Stimulated activated naive CD4-positive, alpha-beta T cell (primary cell): Measurements from ENCODE around the gene TH.
A peak's percentile ranks its signal among the peaks of the same experiment; 100 is the strongest.

Experiments used
- DNase-seq, 6 experiments: peaks; one replicate each; lab custom pipeline; 2025; lab: John Stamatoyannopoulos, UW

Gene TH

DNA sequence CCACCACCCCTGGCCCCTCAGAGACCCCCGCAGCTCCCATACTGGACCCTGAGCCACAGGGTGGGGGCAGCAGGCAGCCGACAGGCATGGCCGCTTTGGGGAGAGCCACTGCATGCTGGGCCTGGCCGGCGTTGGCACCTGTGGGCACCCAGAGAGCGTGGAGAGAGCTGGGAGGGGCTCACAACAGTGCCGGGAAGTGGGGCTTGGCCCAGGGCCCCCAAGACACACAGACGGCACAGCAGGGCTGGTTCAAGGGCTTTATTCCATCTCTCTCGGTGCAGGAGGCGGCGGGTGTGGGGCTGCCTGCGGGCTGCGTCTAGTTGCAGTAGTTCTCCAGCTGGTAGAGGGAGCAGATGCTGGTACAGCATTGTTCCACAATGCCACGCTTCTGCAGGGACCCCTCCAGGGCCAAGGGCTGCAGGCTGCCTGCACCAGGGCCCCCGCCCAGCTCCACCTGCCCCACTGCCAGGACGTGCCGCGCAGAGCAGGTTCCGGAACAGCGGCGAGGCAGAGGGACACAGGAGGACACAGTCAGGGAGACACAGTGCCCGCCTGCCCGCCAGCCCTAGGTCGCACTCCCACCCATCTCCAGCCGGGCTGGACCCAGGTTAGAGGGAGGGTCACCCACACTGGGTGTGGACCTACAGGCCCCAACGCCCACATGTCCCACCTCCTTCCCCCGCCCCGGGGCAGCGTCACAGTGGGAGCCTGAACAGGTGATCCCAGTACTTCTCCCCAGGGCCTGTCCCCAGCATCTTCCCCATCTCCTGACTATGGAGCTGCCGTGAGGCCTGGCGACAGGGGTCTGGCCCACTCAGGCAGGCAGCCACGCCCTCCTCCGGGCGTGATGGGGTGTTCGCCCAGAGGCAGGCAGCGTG is 11.8 kb downstream of the TH start:
- no peak for DNase-seq

DNA sequence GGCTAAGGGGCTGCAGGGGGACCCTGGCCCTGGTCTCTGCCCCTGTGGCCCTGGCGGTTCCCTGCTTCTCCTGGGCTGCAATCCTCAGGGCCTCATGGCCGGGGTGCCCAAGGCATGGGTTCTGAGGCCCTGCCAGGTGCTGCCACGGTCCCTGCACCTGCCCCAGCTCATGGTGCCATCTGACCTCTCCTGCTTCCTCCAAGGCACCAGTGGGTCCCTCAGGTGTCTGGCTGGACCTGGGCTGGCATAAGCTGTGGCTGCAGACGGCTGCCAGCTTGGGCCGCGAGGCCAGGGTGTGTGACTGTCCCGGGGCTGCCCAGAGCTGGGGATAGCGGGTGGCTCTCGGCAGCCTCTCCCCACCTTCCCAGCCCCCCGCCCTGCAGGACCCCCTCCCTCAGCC is 12.6 kb downstream of the TH start:
- no peak for DNase-seq

DNA sequence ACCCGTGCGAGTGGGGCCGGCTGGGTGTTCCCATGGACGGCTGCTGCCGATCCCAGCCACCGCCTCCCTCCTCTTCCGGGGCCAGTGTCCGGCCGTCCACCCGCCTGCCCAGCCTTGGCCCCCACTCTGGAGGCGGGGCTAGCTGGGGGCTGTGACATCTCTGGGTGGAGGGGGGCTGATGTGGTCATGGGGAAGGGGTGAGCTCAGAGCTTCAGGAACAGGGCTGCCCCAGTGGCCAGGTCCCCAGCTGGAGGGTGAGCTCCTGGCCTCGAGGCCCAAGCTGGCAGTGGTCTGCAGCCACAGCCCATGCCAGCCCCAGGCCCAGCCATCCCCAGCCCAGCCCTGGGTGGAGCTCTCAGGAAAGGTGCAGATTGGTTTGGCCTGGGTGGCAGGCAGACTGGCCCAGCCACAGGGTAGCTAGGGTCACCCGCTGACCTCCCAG is 13.3 kb downstream of the TH start:
- DNase-seq = no peak

DNA sequence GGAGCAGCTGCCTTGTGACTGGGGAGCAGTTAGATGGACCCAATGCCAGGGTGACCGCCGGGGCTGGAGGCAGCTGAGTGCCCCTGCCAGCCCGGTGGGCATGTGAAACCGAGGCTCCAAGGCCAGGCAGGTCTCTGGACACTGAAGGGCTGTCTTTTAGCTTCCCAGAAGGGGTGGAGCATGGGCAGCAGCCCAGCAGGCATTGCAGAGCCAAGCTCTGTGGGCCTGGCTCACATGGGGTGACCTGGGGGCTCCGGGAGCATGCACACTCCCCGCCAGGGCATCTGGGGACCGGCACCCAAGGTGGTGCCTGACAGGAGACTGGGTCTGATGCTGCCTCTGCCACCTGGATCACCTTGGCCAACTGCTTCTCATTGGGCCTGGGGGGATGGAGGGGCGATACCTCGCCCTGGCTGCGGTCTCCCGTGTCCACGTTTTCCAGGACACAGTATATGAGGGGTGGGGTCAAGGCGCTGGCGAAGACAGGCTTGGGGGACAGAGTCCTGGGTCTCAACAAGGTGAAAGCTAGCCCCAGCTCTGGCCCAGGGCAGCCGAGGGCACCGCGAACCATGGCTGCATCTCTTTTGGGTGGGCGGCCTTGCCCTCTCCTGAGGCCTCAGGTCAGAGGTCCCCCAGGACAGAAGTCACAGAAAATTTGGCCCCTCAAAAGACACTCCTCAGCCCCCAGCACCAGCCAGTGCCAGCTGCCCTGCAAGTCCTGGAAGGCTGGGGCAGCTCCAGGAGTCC is 14.1 kb downstream of the TH start:
- no peak for DNase-seq

DNA sequence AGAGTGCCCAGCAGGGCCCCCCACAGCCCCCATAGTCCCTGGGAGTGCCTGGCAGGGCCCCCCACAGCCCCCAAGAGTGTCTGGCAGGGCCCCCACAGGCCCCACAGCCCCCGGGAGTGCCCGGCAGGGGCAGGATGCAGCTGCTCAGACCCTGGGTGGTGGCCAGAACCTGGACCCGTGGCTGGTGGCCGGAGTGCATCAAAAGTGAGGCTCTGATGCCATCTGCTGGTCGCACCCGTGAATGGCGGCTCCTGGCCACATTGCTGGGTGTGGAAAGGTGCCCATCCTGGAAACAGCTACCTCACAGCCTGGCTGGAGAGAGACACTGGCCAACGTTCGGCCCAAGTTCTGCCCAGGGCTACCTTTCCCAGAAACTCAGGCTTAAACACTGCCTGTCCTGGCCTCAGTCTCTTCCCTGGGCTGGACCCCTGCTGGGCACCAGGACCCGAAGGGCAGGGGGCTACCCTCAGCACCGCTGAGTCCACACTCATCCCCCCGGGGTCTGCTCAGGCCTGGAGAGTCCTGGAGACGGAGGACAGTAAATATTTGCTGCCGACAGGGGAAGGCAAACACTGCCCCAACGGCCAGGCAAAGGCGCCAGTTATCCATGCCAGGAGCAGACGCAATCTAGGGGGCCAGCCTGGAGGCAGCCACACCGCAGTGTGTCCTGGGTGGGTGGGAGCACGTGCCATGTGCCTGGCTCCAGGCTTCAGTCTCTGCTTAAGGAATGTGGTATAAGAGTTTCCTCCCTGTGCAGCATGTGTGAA is 15.0 kb downstream of the TH start:
- DNase-seq = peak in 5 of 6 experiments; percentile 14 to 47 (median 30)

DNA sequence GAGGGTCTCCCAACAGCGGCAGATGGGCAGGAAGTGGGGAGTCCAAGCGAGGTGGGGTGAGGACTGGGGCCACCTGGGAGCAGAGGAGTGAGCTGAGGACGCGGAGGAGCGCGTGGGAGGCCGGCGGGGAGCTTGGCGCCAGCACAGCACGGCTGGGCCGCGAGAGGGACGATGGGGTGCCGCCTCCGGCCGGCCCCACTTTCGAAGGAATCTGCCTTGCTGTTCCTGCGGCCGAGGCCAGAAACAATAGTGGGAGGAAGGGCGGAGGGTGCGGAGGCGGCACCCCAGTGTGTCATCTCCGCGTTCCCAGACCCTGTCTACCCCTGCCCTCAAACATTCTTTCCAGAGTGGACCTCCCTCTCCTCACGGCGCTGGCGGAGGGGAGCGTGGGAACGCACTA is 16.1 kb downstream of the TH start:
- DNase-seq = no peak

DNA sequence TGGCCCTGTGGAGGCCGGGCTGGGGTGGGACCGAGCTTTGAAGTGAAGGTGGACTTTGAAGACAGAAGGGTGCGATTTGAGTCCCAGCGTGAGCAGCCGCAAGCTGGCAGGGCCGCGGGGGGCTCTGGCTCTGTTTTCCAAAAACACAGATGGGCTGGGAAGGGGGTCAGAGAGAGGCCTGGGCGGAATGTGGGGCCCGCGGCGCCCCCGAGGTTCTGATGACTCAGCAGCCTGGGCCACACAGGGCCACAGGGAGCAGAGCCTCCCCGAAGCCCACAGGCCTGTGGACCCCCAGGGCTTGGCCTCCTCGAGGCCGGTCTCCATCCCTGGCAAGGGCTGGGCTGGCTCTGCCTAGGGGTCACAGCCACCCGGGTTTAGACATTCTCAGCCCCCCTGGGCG is 16.7 kb downstream of the TH start:
- no peak for DNase-seq

DNA sequence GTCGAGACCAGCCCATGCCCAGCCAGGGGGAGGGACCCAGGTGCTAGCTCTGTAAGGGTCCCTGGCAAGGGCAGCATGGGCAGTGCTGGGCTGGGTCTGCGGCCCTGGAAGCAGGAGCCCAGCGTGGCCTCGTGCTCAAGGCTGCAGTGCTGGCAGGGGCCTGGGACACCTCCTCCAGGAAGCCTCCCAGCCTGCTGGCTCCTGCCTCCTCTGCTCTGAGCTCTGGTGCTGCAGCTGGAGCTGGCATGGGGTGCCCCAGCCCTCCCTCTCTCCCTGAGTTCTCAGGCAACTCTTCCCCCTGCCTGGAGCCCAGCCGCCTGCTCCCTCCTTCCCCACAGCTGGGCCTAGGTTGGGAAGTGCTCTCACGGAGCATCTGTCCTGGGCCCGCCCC is 17.4 kb downstream of the TH start:
- DNase-seq = no peak

DNA sequence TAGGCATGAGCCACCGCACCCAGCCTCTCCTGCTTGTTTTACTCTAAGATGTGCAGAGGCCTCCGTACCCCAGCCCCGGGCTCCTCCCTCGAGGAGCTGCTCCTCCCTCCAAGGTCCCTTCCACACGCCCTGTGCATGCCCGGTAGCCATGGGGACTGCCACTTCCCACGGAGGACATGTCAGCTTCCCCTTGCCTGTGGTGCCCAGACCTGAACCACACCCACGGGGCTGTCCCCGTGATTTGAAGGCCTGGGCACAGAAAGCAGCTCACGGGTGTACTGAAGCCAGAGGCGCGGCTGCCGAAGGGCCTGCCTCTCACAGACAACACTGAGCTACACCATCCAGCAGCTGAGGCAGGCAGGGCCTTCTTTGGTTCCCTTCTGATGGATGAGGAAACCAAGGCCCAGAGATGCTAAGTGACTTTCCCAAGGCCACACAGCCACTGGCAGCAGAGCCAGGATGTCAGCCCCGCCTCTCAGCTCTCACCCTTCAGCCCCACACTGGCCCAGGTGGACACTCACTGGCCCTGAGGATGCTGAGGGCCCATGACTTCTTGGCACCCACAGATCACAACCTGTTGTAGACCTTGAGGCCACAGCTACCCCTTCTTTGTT is 17.9 kb downstream of the TH start:
- no peak for DNase-seq

DNA sequence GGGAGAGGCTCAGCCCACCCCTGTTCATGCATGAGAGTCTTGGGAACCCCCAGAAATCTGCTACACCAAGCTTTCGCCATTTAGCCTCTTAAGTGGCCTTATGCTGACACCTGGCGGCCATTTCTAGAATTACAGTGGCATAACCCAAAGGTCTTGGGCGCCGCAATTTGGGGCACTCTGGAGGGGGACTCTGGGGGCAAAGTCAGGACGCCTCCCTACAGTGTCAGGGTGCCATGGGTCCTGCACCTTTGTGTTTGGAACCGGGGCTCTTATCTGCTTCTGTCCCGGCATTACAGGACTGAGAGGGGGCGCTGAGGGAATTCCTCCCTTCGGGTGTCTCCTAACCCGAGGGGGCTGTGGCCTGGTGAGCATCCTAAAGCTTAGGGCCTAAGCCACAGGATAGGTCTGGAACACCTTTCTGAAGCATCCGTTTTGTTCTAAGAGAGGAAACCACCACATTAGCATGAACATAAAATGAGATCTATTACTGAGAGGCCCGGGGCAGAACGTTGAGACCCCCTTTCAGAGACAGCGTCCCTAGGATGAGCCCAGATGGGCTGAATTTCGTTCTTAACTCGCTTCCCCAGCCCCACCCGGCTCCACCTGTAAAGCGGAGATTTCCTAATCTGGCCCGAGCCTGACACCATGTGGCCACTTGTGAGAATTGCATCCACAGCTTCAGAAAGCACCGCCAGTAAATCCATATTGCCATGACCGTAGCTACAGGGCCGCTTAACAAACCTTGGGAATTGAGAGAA is 19.9 kb downstream of the TH start:
- DNase-seq = peak; percentile 61 to 87 (median 70)

DNA sequence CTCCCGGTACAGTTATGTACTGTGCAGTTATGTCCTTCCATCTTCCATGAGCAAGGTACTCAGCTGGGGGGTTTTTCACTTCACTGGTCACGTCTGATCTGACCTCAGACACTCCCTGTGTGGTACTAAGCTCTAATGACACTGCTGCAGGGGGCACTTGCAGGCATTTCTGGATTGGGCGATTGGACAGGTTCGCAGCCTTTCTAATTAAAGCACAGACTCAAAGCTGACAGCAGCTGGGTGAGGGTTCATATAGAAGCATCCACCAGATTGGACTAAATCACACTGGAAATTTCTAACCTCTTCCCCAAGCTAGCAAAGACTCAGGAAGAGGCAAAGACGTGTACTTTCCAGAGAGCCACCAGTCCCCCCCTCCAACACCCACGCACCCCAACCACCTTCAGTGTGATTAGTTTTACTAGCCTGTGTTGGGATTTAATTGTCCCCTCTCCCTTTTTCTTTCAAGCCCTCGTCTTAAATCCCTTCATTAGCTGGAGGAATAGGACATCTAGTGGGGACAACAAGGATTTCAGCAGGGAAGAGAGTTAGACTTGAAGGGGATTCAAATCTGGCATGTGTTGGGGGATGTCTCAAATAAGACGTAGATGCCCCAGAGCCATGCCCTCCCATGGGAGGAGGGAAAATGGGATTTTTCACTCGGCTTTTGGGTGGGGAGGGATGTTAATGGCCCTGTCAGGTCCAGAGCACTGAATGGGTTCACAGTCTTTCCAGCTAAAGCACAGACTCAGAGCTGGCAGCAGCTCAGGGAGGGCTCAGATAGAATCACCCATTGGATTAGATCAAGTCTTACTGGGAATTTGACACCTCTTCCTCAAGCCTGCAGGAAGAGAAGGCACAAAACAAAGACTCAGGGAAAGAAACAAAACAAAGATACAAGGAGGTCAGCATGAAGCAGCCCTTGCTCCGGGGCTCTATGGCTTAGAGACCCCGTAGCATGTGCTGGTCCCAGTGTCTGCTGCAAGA is 21.5 kb downstream of the TH start:
- DNase-seq = no peak

DNA sequence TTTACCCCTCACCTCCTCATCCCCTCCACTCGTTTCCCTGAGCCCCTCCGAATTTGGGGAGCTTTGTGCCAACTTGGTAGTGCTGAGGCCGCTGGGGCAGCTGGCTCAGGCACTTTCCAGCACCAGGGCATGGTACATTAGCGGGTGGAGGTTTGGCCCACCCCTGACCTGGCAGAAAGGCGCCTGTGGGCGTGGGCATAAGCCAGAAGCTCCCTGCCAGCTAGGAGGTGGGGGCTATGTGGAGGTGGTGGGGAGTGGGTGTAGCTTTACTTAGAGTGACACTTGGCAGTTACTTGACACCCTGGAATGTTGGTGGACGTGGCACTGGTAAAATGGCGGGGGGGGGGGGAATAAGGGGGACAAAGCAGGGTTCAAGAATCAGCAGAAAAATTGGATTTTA is 22.2 kb downstream of the TH start:
- no peak for DNase-seq

DNA sequence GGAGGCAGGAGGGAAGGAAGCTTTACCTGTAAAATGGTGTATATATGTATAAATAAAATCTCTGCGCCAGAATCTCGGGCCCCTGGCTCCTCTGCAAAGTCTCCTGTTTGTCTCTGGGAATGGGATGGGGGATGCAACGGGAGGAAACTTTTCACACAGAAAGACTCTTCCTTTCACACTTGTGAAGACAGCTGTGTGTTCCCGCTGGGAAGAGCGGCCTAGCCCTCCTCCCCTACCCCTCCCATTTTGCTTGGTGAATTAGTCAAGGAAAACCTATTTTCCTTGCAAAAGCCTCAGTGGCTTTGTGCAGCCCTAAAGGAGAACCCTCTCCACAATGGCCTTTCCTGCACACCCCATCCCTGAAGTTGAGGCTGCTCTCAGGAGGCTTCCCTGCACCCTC is 23.0 kb downstream of the TH start:
- no peak for DNase-seq

DNA sequence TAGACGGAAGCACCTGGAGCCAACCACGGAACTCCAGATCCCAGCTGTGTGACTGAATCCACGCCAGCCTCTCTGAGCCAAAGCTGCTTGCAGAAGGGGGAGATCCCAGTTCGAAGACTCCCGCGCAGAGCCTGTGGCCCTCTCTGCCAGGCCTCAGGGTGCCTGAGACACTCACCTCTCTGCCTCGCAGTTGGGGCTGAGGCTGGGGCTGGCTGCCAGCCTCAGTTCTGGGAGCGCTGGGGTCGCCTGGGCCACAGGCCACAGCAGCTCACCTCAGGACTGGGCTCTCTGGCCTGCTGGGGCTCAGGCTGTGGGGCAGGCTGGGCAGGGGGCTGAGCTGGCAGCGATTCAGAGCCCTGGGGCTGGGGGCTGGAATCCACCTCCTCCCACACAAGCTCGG is 24.2 kb downstream of the TH start:
- no peak for DNase-seq

DNA sequence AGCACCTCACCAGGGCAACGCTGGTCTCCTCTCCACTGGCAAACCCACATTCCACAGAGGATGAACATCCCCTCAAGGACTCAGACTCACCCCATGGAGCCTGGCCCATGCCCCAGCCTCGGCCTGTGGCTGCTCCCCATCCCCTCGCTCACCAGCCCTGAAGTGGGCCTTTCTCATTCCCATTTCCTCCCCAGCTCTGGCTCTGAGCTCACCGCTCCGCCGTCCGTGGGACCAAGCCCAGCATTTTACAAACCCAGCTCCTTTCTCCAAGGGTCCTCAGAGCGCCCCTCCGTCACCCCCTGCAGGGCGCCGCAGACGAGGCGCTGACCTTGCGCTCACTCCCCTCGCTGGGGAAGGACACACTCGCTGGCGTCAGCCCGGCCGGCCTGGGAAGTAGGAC is 25.6 kb downstream of the TH start:
- DNase-seq = no peak

DNA sequence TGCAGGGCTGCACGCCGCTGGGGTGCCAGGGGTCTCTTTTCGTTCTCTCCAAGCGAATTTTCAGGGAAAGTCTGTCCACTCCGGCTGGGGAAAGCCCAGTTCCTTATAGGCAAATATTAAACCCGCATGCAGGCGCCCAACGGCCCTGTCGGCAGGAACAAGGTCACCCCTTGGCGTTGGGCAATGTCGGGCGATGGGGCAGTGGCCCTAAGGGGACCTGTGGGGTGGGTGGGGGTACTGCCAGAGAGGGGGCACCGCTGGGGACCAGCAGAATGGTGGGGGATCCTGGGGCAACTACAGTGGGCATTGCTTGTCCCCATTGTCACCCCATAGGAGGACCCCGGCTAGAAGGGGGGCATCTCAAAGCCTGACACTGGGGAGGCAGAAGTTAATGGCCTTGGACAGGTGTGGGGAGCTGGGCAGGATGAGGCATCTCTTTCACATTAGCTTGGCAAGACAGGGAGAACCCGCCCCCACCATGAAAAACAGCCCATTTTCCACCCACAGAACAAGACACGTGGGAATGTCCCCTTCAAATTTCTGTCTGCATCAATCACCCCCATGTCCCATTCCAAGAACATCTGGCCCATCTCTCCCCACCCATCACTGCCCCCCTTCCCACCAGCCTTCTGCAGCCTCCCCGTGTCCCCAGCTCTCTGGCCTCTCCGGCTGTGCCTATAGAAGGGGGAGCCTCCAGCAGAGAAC is 26.9 kb downstream of the TH start:
- DNase-seq = no peak

DNA sequence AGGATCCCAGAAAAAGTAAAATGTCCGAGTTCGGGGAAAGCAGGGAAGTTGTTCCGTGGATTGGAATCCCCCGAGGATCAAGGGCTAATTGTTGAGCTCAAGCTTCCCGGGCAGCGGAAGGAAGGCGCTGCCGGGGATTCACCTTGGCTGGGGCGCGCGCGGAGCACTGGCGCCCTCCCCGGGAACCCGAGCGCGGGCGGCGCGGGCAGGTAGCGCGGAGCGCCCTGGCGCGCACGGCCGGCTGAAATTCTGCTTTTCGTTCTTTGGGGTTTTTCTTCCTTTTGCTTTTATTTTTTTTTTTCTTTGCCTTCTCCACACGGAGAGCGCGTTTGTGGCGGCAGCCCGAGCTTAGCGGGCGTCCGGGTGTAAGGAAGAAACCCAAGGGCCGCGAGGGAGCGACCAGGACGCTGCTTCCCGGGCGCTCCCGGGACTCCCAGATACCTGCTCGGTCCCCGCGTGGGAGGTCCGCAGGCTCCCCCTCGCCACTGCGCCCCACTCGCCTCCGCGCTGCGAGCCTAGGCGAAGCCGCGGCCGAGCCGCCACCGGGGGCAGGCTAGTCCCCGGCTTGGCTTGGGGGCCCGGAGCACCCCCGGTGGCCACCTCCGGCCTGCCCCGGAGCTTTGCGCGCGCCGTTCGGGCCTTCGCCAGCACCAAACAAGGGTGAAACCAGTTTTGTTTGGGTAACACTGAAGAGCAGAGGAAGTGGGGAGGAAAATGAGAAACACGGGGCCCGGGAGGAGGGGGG is 27.6 kb downstream of the TH start:
- DNase-seq = no peak

DNA sequence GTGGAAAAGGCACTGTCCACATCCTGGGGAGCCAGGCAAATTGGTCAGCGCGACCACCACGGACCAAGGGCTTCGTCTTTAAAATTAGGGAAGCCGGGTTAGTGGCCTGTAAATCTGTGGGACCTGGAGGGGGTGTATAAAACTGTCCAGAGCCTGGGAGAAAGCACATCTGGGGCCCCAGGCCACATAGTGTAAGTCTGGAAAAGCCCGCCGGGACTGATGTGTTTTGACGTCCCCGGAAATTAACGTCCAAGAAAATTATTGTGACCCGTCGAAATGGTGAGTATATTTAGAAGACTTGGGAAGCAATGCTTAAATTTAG is 28.2 kb downstream of the TH start:
- no peak for DNase-seq

DNA sequence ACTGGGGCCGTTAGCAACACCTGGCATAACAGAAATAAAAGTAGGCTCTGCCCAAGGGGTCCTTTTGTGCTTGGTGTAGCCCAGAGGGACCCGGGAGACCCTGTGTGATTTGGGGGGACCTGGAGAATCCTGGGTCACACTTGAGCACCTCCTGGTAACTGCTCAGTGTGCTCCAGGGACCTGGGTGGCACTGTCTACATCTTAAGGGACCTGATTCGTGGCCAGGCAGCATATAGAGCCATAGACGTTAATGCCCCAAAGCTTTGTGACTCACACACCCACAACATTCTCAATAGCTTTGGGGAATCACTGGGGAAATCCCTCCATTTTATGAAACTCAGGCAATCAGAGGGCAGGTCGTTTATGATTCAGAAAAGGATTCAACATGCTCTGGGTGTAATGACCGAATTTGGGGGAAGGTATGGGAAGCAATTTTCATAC is 28.8 kb downstream of the TH start:
- DNase-seq = no peak
